ENCODE results near the gene RALGAPA2.

GRCh38 chr20:20535051-20535450, 177.4 kb downstream of the RALGAPA2 start:
- TF ChIP-seq CTCF (IDR thresholded peaks at IDR 0.05; ENCODE audit: insufficient read depth, low read length), result no peak
- no peak for TF ChIP-seq POLR2AphosphoS5 (IDR thresholded peaks at IDR 0.05; ENCODE audit: low read depth)

All from HL-60 (cell line).